LNCAP (cell line): ENCODE measurements around the gene RNLS.

ENCODE experiments used
- TF ChIP-seq, protein P1 (sequence below): fragments of 450-650 bp; IDR thresholded peaks from 2 replicates; pipeline ENCODE4 v1.5.1; 2017; ENCODE audit warnings: mild to moderate bottlenecking

RNLS gene

DNA sequence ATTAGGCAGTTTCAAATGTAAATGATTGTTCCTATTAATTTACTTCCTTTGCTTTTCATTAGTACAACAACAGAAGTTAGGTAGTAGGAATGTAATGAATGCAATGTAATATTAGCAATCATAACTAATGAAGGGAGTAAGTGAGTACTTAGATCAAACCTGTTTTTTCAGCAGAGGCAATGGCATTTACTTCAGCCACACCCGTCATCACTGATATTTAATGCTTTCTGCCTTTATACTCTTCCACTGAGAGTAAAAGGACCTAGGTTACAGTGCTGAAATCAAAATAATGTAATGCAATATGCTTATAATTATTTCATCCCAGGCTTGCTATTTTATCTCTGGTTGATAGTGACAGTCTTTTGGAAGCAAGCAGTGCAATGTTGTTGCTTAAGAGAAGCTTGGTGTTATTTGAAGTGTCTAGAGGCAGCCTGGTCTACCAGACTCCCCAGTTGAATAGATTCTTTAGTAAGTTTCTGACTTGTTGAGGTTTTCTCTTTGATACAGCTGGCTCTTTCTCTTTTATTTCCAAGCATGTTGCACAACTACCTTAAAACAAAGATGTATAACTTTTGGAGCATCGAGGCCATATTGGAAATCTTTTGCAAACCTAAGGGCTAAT is 149.4 kb downstream of the RNLS start:
- TF ChIP-seq, protein P1, sequence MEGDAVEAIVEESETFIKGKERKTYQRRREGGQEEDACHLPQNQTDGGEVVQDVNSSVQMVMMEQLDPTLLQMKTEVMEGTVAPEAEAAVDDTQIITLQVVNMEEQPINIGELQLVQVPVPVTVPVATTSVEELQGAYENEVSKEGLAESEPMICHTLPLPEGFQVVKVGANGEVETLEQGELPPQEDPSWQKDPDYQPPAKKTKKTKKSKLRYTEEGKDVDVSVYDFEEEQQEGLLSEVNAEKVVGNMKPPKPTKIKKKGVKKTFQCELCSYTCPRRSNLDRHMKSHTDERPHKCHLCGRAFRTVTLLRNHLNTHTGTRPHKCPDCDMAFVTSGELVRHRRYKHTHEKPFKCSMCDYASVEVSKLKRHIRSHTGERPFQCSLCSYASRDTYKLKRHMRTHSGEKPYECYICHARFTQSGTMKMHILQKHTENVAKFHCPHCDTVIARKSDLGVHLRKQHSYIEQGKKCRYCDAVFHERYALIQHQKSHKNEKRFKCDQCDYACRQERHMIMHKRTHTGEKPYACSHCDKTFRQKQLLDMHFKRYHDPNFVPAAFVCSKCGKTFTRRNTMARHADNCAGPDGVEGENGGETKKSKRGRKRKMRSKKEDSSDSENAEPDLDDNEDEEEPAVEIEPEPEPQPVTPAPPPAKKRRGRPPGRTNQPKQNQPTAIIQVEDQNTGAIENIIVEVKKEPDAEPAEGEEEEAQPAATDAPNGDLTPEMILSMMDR, result no peak

DNA sequence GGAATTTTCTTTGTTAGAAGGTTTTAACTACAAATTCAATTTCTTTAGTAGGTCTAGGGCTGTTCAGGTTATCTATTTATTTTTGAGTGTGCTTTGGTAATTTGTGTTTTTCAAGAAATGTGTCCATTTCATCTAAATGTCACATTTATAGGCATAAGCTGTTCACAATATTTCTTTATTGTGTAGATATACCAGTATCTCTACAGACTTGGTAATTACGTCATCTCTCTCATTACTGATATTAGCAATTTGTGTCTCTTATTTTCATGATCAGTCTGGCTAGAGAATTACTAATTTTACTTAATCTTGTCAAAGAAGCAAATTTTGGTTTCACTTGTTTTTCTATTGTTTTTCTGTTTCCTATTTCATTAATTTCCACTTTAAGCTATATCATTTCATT is 152.0 kb downstream of the RNLS start:
- TF ChIP-seq, protein P1, result no peak

DNA sequence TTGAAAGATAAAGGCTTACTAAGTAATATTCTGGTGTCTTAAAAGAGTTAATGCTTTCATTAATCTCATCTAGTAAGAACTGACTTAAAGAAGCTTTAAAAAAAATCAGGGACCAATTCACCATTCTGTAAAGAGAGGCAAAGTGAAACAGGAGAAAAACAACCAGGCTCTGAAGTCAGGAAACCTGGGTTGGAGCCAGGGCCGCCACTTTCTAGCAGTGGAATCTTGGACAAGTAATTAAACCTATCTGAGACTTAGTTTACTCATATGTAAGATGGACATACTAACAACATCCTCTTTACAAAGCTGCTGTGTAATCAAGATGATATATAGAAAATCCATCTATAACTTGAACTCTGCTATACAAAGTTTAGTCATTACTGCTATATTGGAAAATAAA is 154.1 kb downstream of the RNLS start:
- TF ChIP-seq, protein P1, result no peak

DNA sequence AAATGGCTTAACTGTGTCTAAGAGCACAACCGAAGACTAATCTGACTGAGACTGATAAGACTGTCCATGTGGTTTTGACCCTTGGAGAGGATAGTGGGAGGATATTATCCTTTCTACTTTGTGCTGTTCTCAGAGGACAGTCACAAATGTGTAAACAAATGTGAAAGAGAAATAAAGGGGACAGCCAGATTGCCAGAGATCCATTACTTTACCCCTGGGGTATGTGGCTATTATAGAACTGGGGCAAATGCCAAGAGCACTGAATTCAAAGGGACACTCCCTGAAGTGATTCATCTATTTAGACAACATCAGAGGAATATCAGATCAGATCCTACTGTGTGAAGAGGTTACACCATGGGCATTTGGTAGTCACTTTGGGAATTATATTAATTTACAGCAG is 154.7 kb downstream of the RNLS start:
- TF ChIP-seq, protein P1, result no peak

DNA sequence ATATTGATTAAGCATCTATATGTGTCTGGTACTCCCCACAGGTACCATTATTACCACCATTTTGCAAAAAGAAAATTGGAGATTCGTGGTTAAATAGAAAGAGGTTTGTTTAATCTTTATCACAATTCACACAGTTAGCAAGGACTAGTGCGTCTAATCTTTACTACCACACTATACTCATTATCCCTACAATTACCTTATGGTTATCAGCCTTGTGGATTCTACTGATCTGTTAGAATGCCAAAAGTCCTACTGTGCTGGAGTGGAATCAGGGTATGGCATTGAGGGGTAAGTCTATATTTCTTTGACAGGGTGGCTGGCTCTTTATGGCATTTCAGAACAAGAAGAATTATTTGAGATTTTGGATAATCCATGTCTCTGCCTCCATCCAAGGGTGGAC is 156.1 kb downstream of the RNLS start:
- TF ChIP-seq, protein P1, result no peak

DNA sequence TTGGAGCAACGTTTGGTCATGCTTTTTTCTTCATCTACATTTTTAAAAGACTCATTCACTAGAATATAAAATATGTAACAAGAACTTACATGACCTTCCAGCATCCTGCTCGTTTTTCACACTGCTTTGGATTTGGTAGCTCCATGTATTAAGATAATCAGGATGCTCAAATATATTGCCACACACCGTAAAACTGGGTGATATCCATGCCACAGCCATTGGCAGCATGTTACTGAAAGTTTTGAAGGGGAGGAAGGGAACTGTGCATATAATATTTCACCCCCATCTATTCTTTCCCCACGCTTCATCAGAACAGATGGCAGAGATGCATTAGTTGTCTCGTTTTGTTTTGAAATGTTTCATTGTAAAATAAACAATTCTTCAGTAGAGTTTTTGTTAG is 158.2 kb downstream of the RNLS start:
- TF ChIP-seq, protein P1, result no peak

DNA sequence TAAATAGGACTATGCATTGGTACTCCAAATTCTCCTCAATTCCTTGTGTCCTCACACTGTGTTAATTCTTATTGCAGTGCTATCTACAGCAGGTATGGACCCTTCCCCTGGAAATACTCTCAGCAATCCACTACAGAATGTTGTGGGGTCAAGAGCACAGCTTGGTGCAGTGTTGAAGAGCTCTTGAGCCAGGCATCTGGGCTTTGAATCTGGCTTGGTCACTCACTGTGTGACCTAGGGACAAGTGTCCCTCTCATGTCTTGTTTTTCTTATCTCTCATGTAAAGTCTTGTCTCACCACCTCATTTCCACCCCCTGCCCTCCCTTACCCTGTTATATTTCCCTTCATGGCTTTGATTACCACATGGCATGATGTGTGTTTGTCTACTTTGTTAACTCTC is 159.4 kb downstream of the RNLS start:
- TF ChIP-seq, protein P1, result no peak

DNA sequence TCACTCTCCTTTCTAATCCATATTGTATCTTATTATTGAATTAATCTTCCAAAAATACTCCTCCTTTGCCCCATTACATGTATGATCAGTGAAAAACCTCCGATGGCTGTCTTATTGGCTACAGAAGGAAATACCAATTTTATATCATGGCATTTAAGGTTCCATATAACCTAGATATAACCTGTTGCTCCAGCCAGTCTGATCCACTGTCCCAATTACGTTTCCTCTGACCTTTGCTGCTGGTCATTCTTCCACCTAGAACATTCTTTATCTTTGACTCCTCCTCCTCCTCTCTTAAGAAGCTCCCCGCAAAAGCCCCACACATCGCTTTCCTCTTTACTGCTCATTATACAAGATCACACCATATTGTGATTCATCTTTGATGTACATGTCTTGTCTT is 161.5 kb downstream of the RNLS start:
- TF ChIP-seq, protein P1, result no peak
